ENCODE measurements around the gene SSU72. TPM values are rescaled to one million over a fixed set of nuclear protein-coding genes. Genes with fewer than 3 reads are reported as not detected.

The SSU72 gene
- polyA plus RNA-seq, 1 of the 3 experiments (the other 2 are of a cell fraction): 104 TPM

DNA sequence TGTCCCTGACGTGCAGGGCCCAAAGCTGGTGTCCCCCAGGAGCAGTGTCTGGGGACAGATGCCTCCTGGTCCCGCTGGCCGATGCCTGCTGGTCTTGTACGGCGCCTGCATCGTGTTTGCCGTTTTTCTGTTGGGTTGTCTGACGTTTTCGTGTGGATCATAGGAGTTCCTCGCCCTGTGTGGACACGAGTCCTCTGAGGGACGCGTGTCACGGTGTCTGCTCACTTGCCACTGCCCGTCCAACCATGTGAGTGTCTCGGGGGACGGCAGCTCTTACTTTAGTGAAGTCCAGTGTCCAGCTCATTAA is 48.1 kb upstream of the SSU72 start (continued):
- TF ChIP-seq, protein P1, sequence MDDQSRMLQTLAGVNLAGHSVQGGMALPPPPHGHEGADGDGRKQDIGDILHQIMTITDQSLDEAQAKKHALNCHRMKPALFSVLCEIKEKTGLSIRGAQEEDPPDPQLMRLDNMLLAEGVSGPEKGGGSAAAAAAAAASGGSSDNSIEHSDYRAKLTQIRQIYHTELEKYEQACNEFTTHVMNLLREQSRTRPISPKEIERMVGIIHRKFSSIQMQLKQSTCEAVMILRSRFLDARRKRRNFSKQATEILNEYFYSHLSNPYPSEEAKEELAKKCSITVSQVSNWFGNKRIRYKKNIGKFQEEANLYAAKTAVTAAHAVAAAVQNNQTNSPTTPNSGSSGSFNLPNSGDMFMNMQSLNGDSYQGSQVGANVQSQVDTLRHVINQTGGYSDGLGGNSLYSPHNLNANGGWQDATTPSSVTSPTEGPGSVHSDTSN (IDR thresholded peaks at IDR 0.05): no peak
- TF ChIP-seq YY1 (IDR thresholded peaks at IDR 0.05; ENCODE audit: low read depth) (no peak), RXRA (IDR thresholded peaks at IDR 0.05; ENCODE audit: borderline replicate concordance, low read depth) (no peak)
- TF ChIP-seq, protein P2, sequence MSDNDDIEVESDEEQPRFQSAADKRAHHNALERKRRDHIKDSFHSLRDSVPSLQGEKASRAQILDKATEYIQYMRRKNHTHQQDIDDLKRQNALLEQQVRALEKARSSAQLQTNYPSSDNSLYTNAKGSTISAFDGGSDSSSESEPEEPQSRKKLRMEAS (IDR thresholded peaks at IDR 0.05; ENCODE audit: low read depth): no peak

DNA sequence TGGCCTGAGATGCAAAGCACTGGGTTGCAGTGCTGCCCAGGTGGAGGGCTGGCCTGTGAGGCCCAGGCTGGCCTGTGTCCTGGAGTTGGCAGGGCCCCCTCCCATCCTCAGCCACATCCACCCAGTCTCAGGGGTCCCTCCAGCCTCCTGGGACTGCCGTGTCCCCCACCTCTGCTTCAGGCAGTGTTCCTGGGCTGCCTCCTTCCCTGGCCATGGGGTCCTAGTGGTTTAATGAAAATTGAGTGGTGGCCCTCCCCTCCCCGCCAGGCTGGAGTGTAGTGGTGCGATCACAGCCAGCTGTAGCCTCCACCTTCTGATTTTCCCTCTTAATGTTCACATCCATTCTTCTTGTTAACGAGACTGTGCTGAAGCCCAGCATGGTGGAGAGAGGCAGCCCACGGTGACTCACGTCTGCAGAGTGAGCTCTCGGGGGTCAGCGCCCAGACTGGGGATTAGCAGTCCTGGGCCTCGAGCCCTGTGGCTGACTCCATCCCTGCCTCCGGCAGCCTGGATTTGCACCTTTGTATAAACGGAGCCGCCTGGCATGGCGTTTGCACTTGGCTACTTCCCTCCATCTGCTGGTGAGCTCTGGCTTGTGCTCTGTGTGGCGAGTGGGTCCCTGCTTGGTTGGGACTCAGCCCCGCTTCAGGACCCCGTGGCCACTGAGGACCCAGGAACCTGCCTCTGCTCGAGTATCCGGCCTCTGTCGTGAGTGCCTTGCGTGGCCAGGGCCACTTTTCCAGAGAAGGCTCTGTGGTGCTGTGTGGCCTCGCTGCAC is 47.5 kb upstream of the SSU72 start:
- CTCF ChIA-PET: no interaction called here
- H3K9me3 ChIP-seq: no peaks in the 10 kb centered on the region
- no peak overlapping the region for H3K4me3 ChIP-seq (ENCODE audit: low read depth in 2 of 2, low read length in 1 of 2)
- POLR2A ChIA-PET: no interaction called here
- no peak overlapping the region for H3K9ac ChIP-seq
- H4K20me1 ChIP-seq (ENCODE audit: insufficient read depth): no peaks in the 10 kb centered on the region
- H3F3A ChIP-seq (replicated peaks; ENCODE audit: insufficient read depth): no peaks in the 10 kb centered on the region
- TF ChIP-seq RXRA (IDR thresholded peaks at IDR 0.05; ENCODE audit: borderline replicate concordance, low read depth): no peak
- no peak for TF ChIP-seq GABPA (IDR thresholded peaks at IDR 0.05; ENCODE audit: low read depth)
- TF ChIP-seq NRF1 (IDR thresholded peaks at IDR 0.05; ENCODE audit: low read depth, low read length): no peak
- TF ChIP-seq MXI1 (IDR thresholded peaks at IDR 0.05; ENCODE audit: low read depth, low read length): no peak
- no peak for TF ChIP-seq RAD21 (IDR thresholded peaks at IDR 0.05; ENCODE audit: low read length)
- TF ChIP-seq RCOR1 (IDR thresholded peaks at IDR 0.05; ENCODE audit: low read length): no peak
- no peak for TF ChIP-seq EZH2phosphoT487 (IDR thresholded peaks at IDR 0.05; ENCODE audit: borderline replicate concordance, low read depth)
- TF ChIP-seq TAF1 (IDR thresholded peaks at IDR 0.05; ENCODE audit: borderline replicate concordance, low read depth, low read length): no peak
- H3K4me1 ChIP-seq (ENCODE audit: control insufficient read depth in 1 of 2, insufficient read depth in 2 of 2, low read depth in 1 of 2, low read length in 1 of 2): peaks cover 0 to under 1% of the 10 kb centered on the region in 2 experiments; a peak in 1 of 4 replicates
- no peak overlapping the region for H3K4me2 ChIP-seq
- WGBS (ENCODE audit: low lambda C conversion rate): 80% methylated on average over 8 of the region's 21 CpGs
- H3K27ac ChIP-seq (ENCODE audit: low read depth in 2 of 2, low read length in 1 of 2): no peak overlapping the region
- no peak overlapping the region for H2AFZ ChIP-seq (ENCODE audit: low read depth)
- H3K27me3 ChIP-seq (ENCODE audit: insufficient read depth): no peaks in the 10 kb centered on the region
- DNase-seq: no peak
- H3K9me2 ChIP-seq: no peaks in the 10 kb centered on the region
- H3K79me2 ChIP-seq (ENCODE audit: insufficient read depth): peaks cover 20% of the 10 kb centered on the region
- H3K36me3 ChIP-seq (replicated peaks in 1 of 2; ENCODE audit: control insufficient read depth in 1 of 2, insufficient read depth in 2 of 2, low read length in 1 of 2): peaks cover 5 to 7% of the 10 kb centered on the region in 2 experiments

DNA sequence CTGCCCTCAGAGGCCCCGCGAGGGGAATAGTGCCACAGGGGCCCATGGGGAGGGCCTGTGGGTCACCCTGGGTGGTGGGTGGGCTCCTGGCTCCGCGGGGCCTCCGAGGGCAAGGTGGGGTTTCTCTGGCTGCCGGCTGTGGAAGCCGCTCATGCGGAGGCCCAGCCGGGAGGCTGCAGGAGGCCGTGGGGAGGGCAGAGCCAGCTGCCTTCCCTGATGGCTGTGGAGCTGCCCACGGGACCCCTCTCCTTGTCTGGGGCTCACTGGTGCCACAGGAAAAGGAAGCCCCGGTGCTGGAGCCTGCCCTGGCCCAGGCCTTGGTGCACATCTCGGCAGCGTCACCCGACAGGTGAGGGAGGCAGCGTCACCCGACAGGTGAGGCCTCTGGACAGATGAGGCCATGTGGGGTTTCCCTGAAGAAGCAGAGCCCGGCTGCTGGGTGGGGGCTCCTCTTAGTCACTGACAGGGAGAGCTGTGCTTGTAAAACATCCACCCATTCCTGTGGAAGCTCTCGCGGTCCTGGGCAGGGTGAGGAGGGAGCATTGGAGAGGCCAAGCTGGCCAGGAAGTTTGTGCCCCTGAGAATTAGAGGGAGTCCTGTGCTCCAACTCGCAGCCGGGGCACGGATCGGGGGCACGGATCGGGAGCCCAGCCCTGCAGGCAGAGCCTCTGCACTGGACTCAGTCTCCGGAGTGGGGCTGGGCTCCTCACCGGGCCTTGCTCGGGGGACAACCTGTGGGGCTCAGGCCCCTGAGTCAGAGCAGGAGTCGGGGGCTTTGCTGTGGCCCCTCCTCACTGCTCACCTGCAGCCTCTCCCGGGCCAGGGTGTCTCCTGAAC is 46.7 kb upstream of the SSU72 start:
- Histone ChIP-seq H3K4me2 (no peak overlapping the region), H3K4me1 (ENCODE audit: control insufficient read depth in 1 of 2, insufficient read depth in 2 of 2, low read depth in 1 of 2, low read length in 1 of 2) (peaks cover 0 to 8% of the 10 kb centered on the region in 2 experiments; a peak in 1 of 4 replicates), H3K36me3 (replicated peaks in 1 of 2; ENCODE audit: control insufficient read depth in 1 of 2, insufficient read depth in 2 of 2, low read length in 1 of 2) (peaks cover 5 to 7% of the 10 kb centered on the region in 2 experiments), H3F3A (replicated peaks; ENCODE audit: insufficient read depth) (no peaks in the 10 kb centered on the region), H3K9me3 (no peaks in the 10 kb centered on the region), H3K27me3 (ENCODE audit: insufficient read depth) (no peaks in the 10 kb centered on the region), H3K9ac (no peak overlapping the region), H2AFZ (ENCODE audit: low read depth) (no peak overlapping the region), H4K20me1 (ENCODE audit: insufficient read depth) (no peaks in the 10 kb centered on the region; the same call in 1 of the 2 replicates), H3K9me2 (no peaks in the 10 kb centered on the region), H3K27ac (ENCODE audit: low read depth in 2 of 2, low read length in 1 of 2) (no peak overlapping the region), H3K79me2 (ENCODE audit: insufficient read depth) (peaks cover 28% of the 10 kb centered on the region), H3K4me3 (ENCODE audit: low read depth in 2 of 2, low read length in 1 of 2) (no peak overlapping the region)
- TF ChIP-seq RFX5 (IDR thresholded peaks at IDR 0.05; ENCODE audit: low read length) (no peak), EP300 (IDR thresholded peaks at IDR 0.05; ENCODE audit: borderline replicate concordance in 1 of 2, low read depth in 1 of 2, low read length in 1 of 2) (no peak), TCF12 (IDR thresholded peaks at IDR 0.05) (no peak), POLR2AphosphoS5 (IDR thresholded peaks at IDR 0.05; ENCODE audit: low read depth, low read length) (no peak), TAF1 (IDR thresholded peaks at IDR 0.05; ENCODE audit: borderline replicate concordance, low read depth, low read length) (no peak), FOXM1 (IDR thresholded peaks at IDR 0.05; ENCODE audit: low read depth) (no peak)
- TF ChIP-seq, protein P3, sequence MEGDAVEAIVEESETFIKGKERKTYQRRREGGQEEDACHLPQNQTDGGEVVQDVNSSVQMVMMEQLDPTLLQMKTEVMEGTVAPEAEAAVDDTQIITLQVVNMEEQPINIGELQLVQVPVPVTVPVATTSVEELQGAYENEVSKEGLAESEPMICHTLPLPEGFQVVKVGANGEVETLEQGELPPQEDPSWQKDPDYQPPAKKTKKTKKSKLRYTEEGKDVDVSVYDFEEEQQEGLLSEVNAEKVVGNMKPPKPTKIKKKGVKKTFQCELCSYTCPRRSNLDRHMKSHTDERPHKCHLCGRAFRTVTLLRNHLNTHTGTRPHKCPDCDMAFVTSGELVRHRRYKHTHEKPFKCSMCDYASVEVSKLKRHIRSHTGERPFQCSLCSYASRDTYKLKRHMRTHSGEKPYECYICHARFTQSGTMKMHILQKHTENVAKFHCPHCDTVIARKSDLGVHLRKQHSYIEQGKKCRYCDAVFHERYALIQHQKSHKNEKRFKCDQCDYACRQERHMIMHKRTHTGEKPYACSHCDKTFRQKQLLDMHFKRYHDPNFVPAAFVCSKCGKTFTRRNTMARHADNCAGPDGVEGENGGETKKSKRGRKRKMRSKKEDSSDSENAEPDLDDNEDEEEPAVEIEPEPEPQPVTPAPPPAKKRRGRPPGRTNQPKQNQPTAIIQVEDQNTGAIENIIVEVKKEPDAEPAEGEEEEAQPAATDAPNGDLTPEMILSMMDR (IDR thresholded peaks at IDR 0.05): no peak
- POLR2A ChIA-PET: no interaction called here
- CTCF ChIA-PET: interaction anchor here (1.5 kb wide), 1 partner anchor 66 kb away, joined by 3 read pairs; no protein-coding TSS in a partner anchor
- DNase-seq: no peak
- no CpG with 5 or more reads among the region's 31 CpGs for WGBS (ENCODE audit: low lambda C conversion rate)

All from SK-N-SH (cell line).